Nephron progenitor cell (in vitro differentiated cells): Measurements from ENCODE around the gene AARS2.
"Not testable (repeated sequence)": the region's sequence is repeated elsewhere in the genome, so short reads cannot be mapped to it uniquely, and the experiment has no call there.

Experiments
- DNase-seq: peaks from one replicate; pipeline ENCODE4 v3.0.0; 2021
- H3K27ac Mint-ChIP-seq: 2 replicates; pipeline ENCODE4 v1.8.0; 2021; ENCODE audit warnings: mild to moderate bottlenecking, moderate library complexity, mixed read lengths
- H3K27me3 Mint-ChIP-seq: 2 replicates; pipeline ENCODE4 v1.8.0; 2021; ENCODE audit warnings: mild to moderate bottlenecking, low read depth, mixed read lengths; ENCODE audit not compliant: poor library complexity
- H3K36me3 Mint-ChIP-seq: 2 replicates; pipeline ENCODE4 v1.8.0; 2021; ENCODE audit warnings: low read depth, mixed read lengths
- H3K4me1 Mint-ChIP-seq: 2 replicates; pipeline ENCODE4 v1.8.0; 2021; ENCODE audit warnings: mixed read lengths
- H3K4me3 Mint-ChIP-seq: 2 replicates; pipeline ENCODE4 v1.8.0; 2021; ENCODE audit warnings: mild to moderate bottlenecking, moderate library complexity, mixed read lengths
- H3K9me3 Mint-ChIP-seq: 2 replicates; pipeline ENCODE4 v1.8.0; 2021; ENCODE audit warnings: mild to moderate bottlenecking, moderate library complexity, mixed read lengths
- TF ChIP-seq, protein P1 (sequence below): fragments of 200-600 bp; sonication (generic); IDR thresholded peaks from 2 replicates; pipeline ENCODE4 v1.5.0; 2021; ENCODE audit warnings: antibody characterized with exemption

Gene AARS2

DNA sequence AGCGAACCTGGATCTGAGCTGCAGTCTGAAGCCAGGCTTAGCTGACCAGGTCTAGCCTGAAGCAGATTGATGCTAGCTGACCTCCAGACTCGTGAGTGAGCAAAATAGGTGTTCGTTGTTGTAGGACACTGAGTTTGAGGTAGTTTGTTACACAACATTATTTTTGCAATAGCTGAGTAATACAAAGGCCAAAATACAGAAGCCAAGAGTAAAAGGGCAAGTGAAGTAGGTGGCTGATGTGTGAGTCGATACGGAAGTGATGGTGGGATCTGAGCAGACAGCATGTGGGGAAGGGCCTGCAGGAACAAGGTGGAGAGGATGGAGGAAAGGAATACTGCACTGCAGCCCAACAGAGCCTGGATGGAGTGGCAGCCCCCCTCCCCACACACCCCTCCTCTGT, 20.8 kb upstream of the AARS2 start:
- peak overlapping the region; percentile 53 for H3K27ac Mint-ChIP-seq
- no peak overlapping the region for H3K4me3 Mint-ChIP-seq
- H3K36me3 Mint-ChIP-seq: no peaks in the 10 kb centered on the region
- peaks cover 19% of the 10 kb centered on the region for H3K27me3 Mint-ChIP-seq
- DNase-seq: no peak
- TF ChIP-seq, protein P1, sequence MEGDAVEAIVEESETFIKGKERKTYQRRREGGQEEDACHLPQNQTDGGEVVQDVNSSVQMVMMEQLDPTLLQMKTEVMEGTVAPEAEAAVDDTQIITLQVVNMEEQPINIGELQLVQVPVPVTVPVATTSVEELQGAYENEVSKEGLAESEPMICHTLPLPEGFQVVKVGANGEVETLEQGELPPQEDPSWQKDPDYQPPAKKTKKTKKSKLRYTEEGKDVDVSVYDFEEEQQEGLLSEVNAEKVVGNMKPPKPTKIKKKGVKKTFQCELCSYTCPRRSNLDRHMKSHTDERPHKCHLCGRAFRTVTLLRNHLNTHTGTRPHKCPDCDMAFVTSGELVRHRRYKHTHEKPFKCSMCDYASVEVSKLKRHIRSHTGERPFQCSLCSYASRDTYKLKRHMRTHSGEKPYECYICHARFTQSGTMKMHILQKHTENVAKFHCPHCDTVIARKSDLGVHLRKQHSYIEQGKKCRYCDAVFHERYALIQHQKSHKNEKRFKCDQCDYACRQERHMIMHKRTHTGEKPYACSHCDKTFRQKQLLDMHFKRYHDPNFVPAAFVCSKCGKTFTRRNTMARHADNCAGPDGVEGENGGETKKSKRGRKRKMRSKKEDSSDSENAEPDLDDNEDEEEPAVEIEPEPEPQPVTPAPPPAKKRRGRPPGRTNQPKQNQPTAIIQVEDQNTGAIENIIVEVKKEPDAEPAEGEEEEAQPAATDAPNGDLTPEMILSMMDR: no peak
- peaks cover 26% of the 10 kb centered on the region for H3K4me1 Mint-ChIP-seq
- H3K9me3 Mint-ChIP-seq: no peaks in the 10 kb centered on the region

DNA sequence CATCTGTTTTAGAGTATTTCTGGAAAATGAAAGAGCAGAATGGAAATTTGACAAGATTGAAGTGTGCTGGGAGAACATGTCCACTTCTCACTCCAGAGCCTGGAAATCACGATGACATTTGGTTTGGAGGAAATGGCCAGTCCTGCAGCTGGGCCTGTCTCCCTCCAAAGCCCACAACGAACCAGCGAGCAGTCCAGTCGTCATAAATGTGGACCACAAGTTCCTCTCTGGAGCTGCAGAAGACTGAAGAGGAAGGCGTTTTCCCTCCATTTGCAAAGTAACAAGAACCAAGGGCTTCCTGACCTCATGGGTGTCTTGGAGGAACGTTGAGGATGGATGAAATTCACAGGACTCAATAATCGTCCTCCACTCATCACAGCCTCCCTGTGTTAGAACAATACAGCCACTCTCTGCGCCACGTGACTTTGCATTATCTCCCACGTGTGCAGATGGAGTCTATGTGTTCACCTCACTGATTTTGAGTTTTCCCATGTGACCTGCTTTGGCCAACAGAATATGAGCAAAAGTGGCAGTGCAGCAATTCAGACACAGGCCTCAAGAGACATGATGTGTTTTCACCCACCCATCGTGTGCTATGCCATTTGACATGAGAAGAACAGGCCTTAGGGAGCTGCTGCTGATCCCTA, 20.2 kb upstream of the AARS2 start:
- H3K27me3 Mint-ChIP-seq: peaks cover 21% of the 10 kb centered on the region
- H3K36me3 Mint-ChIP-seq: no peaks in the 10 kb centered on the region
- H3K27ac Mint-ChIP-seq: peak overlapping the region; percentile 53
- H3K9me3 Mint-ChIP-seq: no peaks in the 10 kb centered on the region
- H3K4me3 Mint-ChIP-seq: no peak overlapping the region
- no peak for DNase-seq
- TF ChIP-seq, protein P1: no peak
- peaks cover 25% of the 10 kb centered on the region for H3K4me1 Mint-ChIP-seq

DNA sequence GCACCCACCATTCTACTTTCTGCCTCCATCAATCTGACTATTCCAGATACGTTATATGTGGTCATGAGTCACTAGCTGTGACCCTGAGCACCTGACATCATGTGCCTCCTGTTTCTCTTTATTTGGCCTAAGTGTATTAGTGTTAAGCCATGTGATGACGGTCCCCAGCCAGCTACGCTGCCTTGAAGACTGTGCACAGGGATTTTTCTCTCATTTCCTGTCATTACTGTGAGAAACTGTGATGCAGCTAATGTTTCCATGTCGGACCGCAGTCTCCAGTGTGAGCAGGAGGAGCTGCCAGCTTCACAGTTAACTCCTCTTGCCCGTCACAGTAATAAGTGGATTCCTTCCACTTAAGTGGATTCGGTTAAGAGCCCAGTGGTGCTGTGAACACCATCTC, 19.4 kb upstream of the AARS2 start:
- Mint-ChIP-seq H3K27ac (peak overlapping the region; percentile 43), H3K27me3 (peaks cover 26% of the 10 kb centered on the region), H3K4me1 (peaks cover 29% of the 10 kb centered on the region), H3K9me3 (no peaks in the 10 kb centered on the region), H3K4me3 (no peak overlapping the region), H3K36me3 (no peaks in the 10 kb centered on the region)
- DNase-seq: no peak
- TF ChIP-seq, protein P1: no peak

DNA sequence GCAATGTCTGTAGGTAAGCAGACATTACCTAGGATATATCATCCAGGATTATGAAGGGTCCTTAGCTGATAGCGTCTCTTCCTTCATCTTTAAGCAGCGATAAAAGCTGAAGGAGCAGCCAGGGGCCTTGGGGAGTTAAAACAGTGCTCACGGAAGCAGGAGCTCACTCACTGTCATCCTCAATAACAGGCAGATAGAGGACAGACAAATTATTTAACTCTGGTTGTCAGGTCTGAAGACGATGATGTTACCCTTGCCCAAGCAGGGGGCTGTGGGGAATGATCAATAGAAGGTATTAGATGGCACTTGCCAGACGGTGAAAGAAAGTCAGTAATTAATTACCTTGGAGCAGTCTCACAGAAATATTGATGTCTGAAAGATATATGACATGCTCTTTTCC, 16.7 kb upstream of the AARS2 start:
- H3K4me3 Mint-ChIP-seq: no peak overlapping the region
- TF ChIP-seq, protein P1: no peak
- peaks cover 24% of the 10 kb centered on the region for H3K4me1 Mint-ChIP-seq
- H3K9me3 Mint-ChIP-seq: no peaks in the 10 kb centered on the region
- no peak for DNase-seq
- peaks cover 22% of the 10 kb centered on the region for H3K27me3 Mint-ChIP-seq
- peak overlapping the region; percentile 57 for H3K27ac Mint-ChIP-seq
- H3K36me3 Mint-ChIP-seq: no peaks in the 10 kb centered on the region

DNA sequence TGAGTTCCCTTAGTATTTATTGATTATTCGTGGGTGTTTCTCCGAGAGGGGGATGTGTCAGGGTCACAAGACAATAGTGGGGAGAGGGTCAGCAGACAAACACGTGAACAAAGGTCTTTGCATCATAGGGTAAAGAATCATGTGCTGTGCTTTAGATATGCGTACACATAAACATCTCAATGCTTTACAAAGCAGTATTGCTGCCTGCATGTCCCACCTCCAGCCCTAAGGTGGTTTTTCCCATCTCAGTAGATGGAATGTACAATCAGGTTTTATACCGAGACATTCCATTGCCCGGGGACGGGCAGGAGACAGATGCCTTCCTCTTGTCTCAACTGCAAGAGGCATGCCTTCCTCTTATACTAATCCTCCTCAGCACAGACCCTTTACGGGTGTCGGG, 15.1 kb upstream of the AARS2 start:
- H3K27me3 Mint-ChIP-seq: peaks cover 22% of the 10 kb centered on the region
- H3K36me3 Mint-ChIP-seq, H3K9me3 Mint-ChIP-seq, H3K4me3 Mint-ChIP-seq, H3K27ac Mint-ChIP-seq, DNase-seq: not testable (repeated sequence)
- H3K4me1 Mint-ChIP-seq: peaks cover 23% of the 10 kb centered on the region

DNA sequence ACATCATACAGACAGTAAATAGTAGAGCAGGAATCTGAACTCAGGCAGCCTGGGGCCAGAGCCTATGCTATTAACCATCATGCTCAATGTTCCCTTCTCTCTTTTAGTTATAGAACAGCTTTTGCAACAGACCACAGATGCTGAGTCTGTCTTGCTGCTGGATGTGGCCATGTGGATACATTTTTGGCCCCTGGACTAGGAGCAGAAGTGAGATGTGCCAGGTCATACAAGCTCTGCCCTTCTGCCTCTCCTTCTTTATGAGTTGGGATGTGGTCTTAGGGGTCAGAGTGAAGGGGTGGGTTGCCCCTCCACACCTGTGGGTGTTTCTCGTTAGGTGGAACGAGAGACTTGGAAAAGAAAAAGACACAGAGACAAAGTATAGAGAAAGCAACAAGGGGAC, 14.6 kb upstream of the AARS2 start:
- Mint-ChIP-seq H3K36me3 (no peaks in the 10 kb centered on the region), H3K4me3 (no peak overlapping the region), H3K9me3 (no peaks in the 10 kb centered on the region), H3K27ac (peak overlapping the region; percentile 79), H3K4me1 (peaks cover 19% of the 10 kb centered on the region), H3K27me3 (peaks cover 24% of the 10 kb centered on the region)
- no peak for DNase-seq
- TF ChIP-seq, protein P1: no peak
